Uterus (tissue), 2 donors: ENCODE data around the gene SYT2.

ENCODE experiments used
- CTCF ChIP-seq, 4 experiments: fragments of 200-600 bp in 2 of 4; fragments of 450-650 bp in 2 of 4; sonication (generic) in 2 of 4; IDR thresholded peaks; one replicate each; pipeline ENCODE4 v1.5.1; 2016 to 2019; ENCODE audit warnings: antibody characterized with exemption in 4 of 4, mild to moderate bottlenecking in 2 of 4, moderate library complexity in 1 of 4
- POLR2A ChIP-seq, 2 donors: fragments of 450-650 bp; IDR thresholded peaks; one replicate each; pipeline ENCODE4 v1.6.1; 2016; ENCODE audit warnings: antibody characterized with exemption in 2 of 2, mild to moderate bottlenecking in 1 of 2, moderate library complexity in 1 of 2

GRCh38 chr1:202711949-202712635 is 1.8 kb upstream of the SYT2 start:
- no peak for TF ChIP-seq CTCF (IDR thresholded peaks at IDR 0.05)
- no peak for TF ChIP-seq POLR2A (IDR thresholded peaks at IDR 0.05)
